ENCODE measurements around the gene BORCS6. TPM values are rescaled to one million over a fixed set of nuclear protein-coding genes. Genes with fewer than 3 reads are reported as not detected.

BORCS6 gene
- total RNA-seq, 1 donor from 2014 or later = 12.3 TPM

GRCh38 chr17:8225813-8226535 is 36.0 kb upstream of the BORCS6 start:
- H3K36me3 Mint-ChIP-seq (ENCODE audit: low read depth) = peaks cover 69% of the 10 kb centered on the region
- no peak for DNase-seq
- H3K4me1 Mint-ChIP-seq = peaks cover 58% of the 10 kb centered on the region
- H3K9me3 Mint-ChIP-seq = no peaks in the 10 kb centered on the region
- POLR2A ChIA-PET = interaction anchor here (0.5 to 11.8 kb wide), 11 partner anchors 10 to 210 kb away, joined by 3 to 413 read pairs (median 10); partner anchors contain the start of genes AURKB, BORCS6, CTC1 and KRABD2
- no peak for TF ChIP-seq CTCF (IDR thresholded peaks at IDR 0.05)
- ATAC-seq (ENCODE audit: low read depth) = no peak
- peak overlapping the region; percentile 95 for H3K27ac Mint-ChIP-seq
- H3K4me3 Mint-ChIP-seq = peak overlapping the region; percentile 81
- peaks cover 9% of the 10 kb centered on the region for H3K27me3 Mint-ChIP-seq
- CTCF ChIA-PET = interaction anchor here (0.8 to 1.7 kb wide), 3 partner anchors 20 to 75 kb away, joined by 3 to 8 read pairs (median 3); no protein-coding TSS in a partner anchor
- intact Hi-C loops (cut with micrococcal nuclease) = loop anchor here (1.0 to 10.0 kb wide), 3 partner anchors 21 to 541 kb away; partner anchors contain the start of genes CYB5D1, NAA38, TMEM88 and TP53

GRCh38 chr17:8224891-8225812 is 35.2 kb upstream of the BORCS6 start:
- ChIA-PET POLR2A (interaction anchor here (0.5 to 11.8 kb wide), 12 partner anchors 11 to 716 kb away, joined by 3 to 413 read pairs (median 8); partner anchors contain the start of genes AURKB, BORCS6, CTC1 and KRABD2), CTCF (interaction anchor here (1.7 kb wide), 1 partner anchor 76 kb away, joined by 8 read pairs; no protein-coding TSS in a partner anchor)
- DNase-seq (no peak), ATAC-seq (ENCODE audit: low read depth) (no peak)
- intact Hi-C loops (cut with micrococcal nuclease) = loop anchor here (10.0 kb wide), 2 partner anchors 370 to 540 kb away; partner anchors contain the start of genes CYB5D1, NAA38, TMEM88 and TP53
- H3K27ac Mint-ChIP-seq = peak overlapping the region; percentile 79
- H3K36me3 Mint-ChIP-seq (ENCODE audit: low read depth) = peaks cover 65% of the 10 kb centered on the region
- H3K9me3 Mint-ChIP-seq = no peaks in the 10 kb centered on the region
- TF ChIP-seq CTCF (IDR thresholded peaks at IDR 0.05) = no peak
- H3K27me3 Mint-ChIP-seq = peaks cover 11% of the 10 kb centered on the region
- peak overlapping the region; percentile 52 for H3K4me3 Mint-ChIP-seq
- H3K4me1 Mint-ChIP-seq = peaks cover 63% of the 10 kb centered on the region

GRCh38 chr17:8223356-8224126 is 33.6 kb upstream of the BORCS6 start:
- TF ChIP-seq CTCF (IDR thresholded peaks at IDR 0.05) = no peak
- Mint-ChIP-seq H3K27me3 (peaks cover 11% of the 10 kb centered on the region), H3K36me3 (ENCODE audit: low read depth) (peaks cover 51% of the 10 kb centered on the region), H3K4me1 (peaks cover 65% of the 10 kb centered on the region), H3K4me3 (peak overlapping the region; percentile 97), H3K27ac (peak overlapping the region; percentile 97), H3K9me3 (no peaks in the 10 kb centered on the region)
- POLR2A ChIA-PET = interaction anchor here (0.5 to 11.8 kb wide), 27 partner anchors 9 to 639 kb away, joined by 3 to 413 read pairs (median 8); partner anchors contain the start of genes AURKB, BORCS6, CTC1 and KRABD2
- DNase-seq = peak; percentile 54
- ATAC-seq (ENCODE audit: low read depth) = peak; percentile 15
- intact Hi-C loops (cut with micrococcal nuclease) = loop anchor here (1.0 to 10.0 kb wide), 6 partner anchors 65 to 539 kb away; partner anchors contain the start of genes CYB5D1, NAA38, RANGRF and RPL26
- CTCF ChIA-PET = interaction anchor here (0.9 to 1.9 kb wide), 7 partner anchors 24 to 150 kb away, joined by 3 to 9 read pairs (median 5); partner anchors contain the start of genes CTC1 and SLC25A35

GRCh38 chr17:8222630-8223355 is 32.8 kb upstream of the BORCS6 start:
- H3K4me1 Mint-ChIP-seq = peaks cover 68% of the 10 kb centered on the region
- TF ChIP-seq CTCF (IDR thresholded peaks at IDR 0.05) = no peak
- no peaks in the 10 kb centered on the region for H3K9me3 Mint-ChIP-seq
- ATAC-seq (ENCODE audit: low read depth) = peak; percentile 51
- POLR2A ChIA-PET = interaction anchor here (0.5 to 11.8 kb wide), 34 partner anchors 8 to 1102 kb away, joined by 3 to 413 read pairs (median 6); partner anchors contain the start of genes AURKB, BORCS6, CNTROB and CTC1
- peak; percentile 80 for DNase-seq
- peaks cover 11% of the 10 kb centered on the region for H3K27me3 Mint-ChIP-seq
- CTCF ChIA-PET = interaction anchor here (0.9 to 2.6 kb wide), 10 partner anchors 24 to 154 kb away, joined by 3 to 21 read pairs (median 5); partner anchors contain the start of genes ALOXE3, CTC1, KRABD2 and PFAS
- H3K36me3 Mint-ChIP-seq (ENCODE audit: low read depth) = peaks cover 45% of the 10 kb centered on the region
- H3K27ac Mint-ChIP-seq = peak overlapping the region; percentile 97
- intact Hi-C loops (cut with micrococcal nuclease) = loop anchor here (1.0 to 10.0 kb wide), 15 partner anchors 12 to 538 kb away; partner anchors contain the start of genes AURKB, CYB5D1, NAA38 and RANGRF
- H3K4me3 Mint-ChIP-seq = peak overlapping the region; percentile 97
